OCI-LY1 (cell line): ENCODE data around the gene NOM1.

ENCODE experiments used
- H2AFZ ChIP-seq: fragments of 200-600 bp; sonication (generic), shearing (Covaris generic); 2 replicates; pipeline ENCODE4 v1.6.0; 2014; ENCODE audit warnings: antibody characterized with exemption, mild to moderate bottlenecking, low read length
- H3F3A ChIP-seq: fragments of 200-600 bp; sonication (generic), shearing (Covaris generic); 2 replicates; pipeline ENCODE4 v1.6.0; 2014; ENCODE audit warnings: mild to moderate bottlenecking, antibody characterized with exemption, low read length, moderate library complexity; ENCODE audit not compliant: insufficient read depth
- H3K27ac ChIP-seq: fragments of 200-600 bp; sonication (generic); 2 replicates; pipeline ENCODE4 v1.5.1; 2014; ENCODE audit warnings: low read length, mixed run types, mild to moderate bottlenecking, low read depth; ENCODE audit not compliant: poor library complexity, severe bottlenecking
- H3K27me3 ChIP-seq: fragments of 200-600 bp; sonication (generic); 2 replicates; pipeline ENCODE4 v1.6.0; 2014; ENCODE audit warnings: antibody characterized with exemption, mild to moderate bottlenecking, low read length, moderate library complexity; ENCODE audit not compliant: insufficient read depth
- H3K36me3 ChIP-seq: fragments of 200-600 bp; sonication (generic); 2 replicates; pipeline ENCODE4 v1.6.1; 2014; ENCODE audit warnings: mild to moderate bottlenecking, antibody characterized with exemption, low read length, moderate library complexity, mixed read lengths; ENCODE audit not compliant: insufficient read depth
- H3K4me1 ChIP-seq: fragments of 200-600 bp; sonication (generic); 2 replicates; pipeline ENCODE4 v1.5.1; 2014; ENCODE audit warnings: mild to moderate bottlenecking, low read length, moderate library complexity; ENCODE audit not compliant: insufficient read depth, severe bottlenecking
- H3K4me2 ChIP-seq: fragments of 200-600 bp; sonication (generic), shearing (Covaris generic); 2 replicates; pipeline ENCODE4 v1.6.1; 2014; ENCODE audit warnings: low read length
- H3K4me3 ChIP-seq: fragments of 200-600 bp; sonication (generic); 2 replicates; pipeline ENCODE4 v1.5.1; 2014; ENCODE audit warnings: low read length, low read depth, mild to moderate bottlenecking, mixed read lengths; ENCODE audit not compliant: poor library complexity, severe bottlenecking
- H3K79me2 ChIP-seq: fragments of 200-600 bp; shearing (Covaris generic); 2 replicates; pipeline ENCODE4 v1.6.1; 2016; ENCODE audit warnings: mixed run types, low read length, mixed read lengths; ENCODE audit not compliant: insufficient read depth
- H3K9ac ChIP-seq: fragments of 200-600 bp; sonication (generic), shearing (Covaris generic); 2 replicates; pipeline ENCODE4 v1.6.1; 2014; ENCODE audit warnings: mild to moderate bottlenecking, low read length, mixed read lengths
- H3K9me2 ChIP-seq: fragments of 200-600 bp; sonication (generic), shearing (Covaris generic); 2 replicates; pipeline ENCODE4 v1.6.1; 2014; ENCODE audit warnings: low read depth, mild to moderate bottlenecking, low read length, mixed read lengths
- H3K9me3 ChIP-seq: fragments of 200-600 bp; shearing (Covaris generic); 2 replicates; pipeline ENCODE4 v1.6.1; 2014; ENCODE audit warnings: low read length, mixed read lengths
- H4K20me1 ChIP-seq: fragments of 200-600 bp; sonication (generic), shearing (Covaris generic); 2 replicates; pipeline ENCODE4 v1.6.0; 2016; ENCODE audit warnings: mild to moderate bottlenecking, low read length; ENCODE audit not compliant: insufficient read depth
- CTCF ChIP-seq: fragments of 200-600 bp; sonication (generic), shearing (Covaris generic); IDR thresholded peaks from 2 replicates; pipeline ENCODE4 v1.5.1; 2017; ENCODE audit warnings: mild to moderate bottlenecking, antibody characterized with exemption, low read length, moderate library complexity, mixed read lengths
- EZH2 ChIP-seq: fragments of 200-600 bp; sonication (generic), shearing (Covaris generic); IDR thresholded peaks from 2 replicates; pipeline ENCODE4 v1.8.0; 2017; ENCODE audit warnings: borderline replicate concordance, mixed run types, mild to moderate bottlenecking, antibody characterized with exemption, low read length, moderate library complexity, mixed read lengths

Gene NOM1

GRCh38 chr7:157004521-157005455 is 55.3 kb downstream of the NOM1 start:
- Histone ChIP-seq H3K4me1 (peaks cover 19% of the 10 kb centered on the region), H3K36me3 (no peaks in the 10 kb centered on the region), H3K27ac (no peak overlapping the region), H3K9me2 (no peaks in the 10 kb centered on the region), H3K9ac (no peak overlapping the region), H3F3A (no peaks in the 10 kb centered on the region), H3K4me3 (no peak overlapping the region), H3K4me2 (no peak overlapping the region), H2AFZ (no peak overlapping the region), H4K20me1 (no peaks in the 10 kb centered on the region), H3K79me2 (no peaks in the 10 kb centered on the region), H3K9me3 (no peaks in the 10 kb centered on the region), H3K27me3 (peaks cover 11% of the 10 kb centered on the region)
- TF ChIP-seq CTCF = no peak
- TF ChIP-seq EZH2 = no peak

GRCh38 chr7:157005456-157006204 is 56.1 kb downstream of the NOM1 start:
- H3K27me3 ChIP-seq = peaks cover 11% of the 10 kb centered on the region
- no peaks in the 10 kb centered on the region for H3K79me2 ChIP-seq
- H2AFZ ChIP-seq = no peak overlapping the region
- H3K4me1 ChIP-seq = peaks cover 13% of the 10 kb centered on the region
- H3K36me3 ChIP-seq = no peaks in the 10 kb centered on the region
- no peaks in the 10 kb centered on the region for H3F3A ChIP-seq
- no peak overlapping the region for H3K9ac ChIP-seq
- no peak overlapping the region for H3K27ac ChIP-seq
- no peaks in the 10 kb centered on the region for H3K9me2 ChIP-seq
- no peaks in the 10 kb centered on the region for H3K9me3 ChIP-seq
- TF ChIP-seq EZH2 = no peak
- TF ChIP-seq CTCF = no peak
- no peak overlapping the region for H3K4me2 ChIP-seq
- H4K20me1 ChIP-seq = no peaks in the 10 kb centered on the region
- no peak overlapping the region for H3K4me3 ChIP-seq

- Histone ChIP-seq H3K27ac (no peak overlapping the region), H3K4me3 (no peak overlapping the region), H3K4me2 (no peak overlapping the region), H2AFZ (no peak overlapping the region), H3K79me2 (no peaks in the 10 kb centered on the region), H3K9me2 (no peaks in the 10 kb centered on the region), H4K20me1 (no peaks in the 10 kb centered on the region), H3K9me3 (no peaks in the 10 kb centered on the region), H3F3A (no peaks in the 10 kb centered on the region), H3K9ac (no peak overlapping the region), H3K27me3 (peaks cover 11% of the 10 kb centered on the region), H3K4me1 (peaks cover 12% of the 10 kb centered on the region), H3K36me3 (no peaks in the 10 kb centered on the region)
- TF ChIP-seq CTCF = no peak
- TF ChIP-seq EZH2 = no peak
These were observed 56.8 kb downstream of the NOM1 start for GRCh38 chr7:157006205-157006747.
